PC-3 (cell line): ENCODE results near the gene SYDE2. TPM values are rescaled to one million over a fixed set of nuclear protein-coding genes. Genes with fewer than 3 reads are reported as not detected.
A peak's percentile ranks its signal among the peaks of the same experiment; 100 is the strongest.

Experiments used
- ATAC-seq: fragments of 200-7000 bp; cut with Tn5 transposase; 2 replicates; pipeline ENCODE4 v1.9.1; 2020; ENCODE audit warnings: mild to moderate bottlenecking, moderate library complexity
- BruUV-seq: library from RNA; stranded (reverse); fragments of 400-500 nt; replicated peaks from 2 replicates; lab custom pipeline; 2021; lab: Mats Ljungman, UMichigan
- CTCF ChIA-PET: fragments of 300-600 bp; sonication (Branson Sonifier 250); formaldehyde crosslinking; loops from one replicate; lab custom pipeline; 2022; ENCODE audit warnings: antibody characterized with exemption; lab: Charles Lee
- POLR2A ChIA-PET: fragments of 300-600 bp; sonication (Branson Sonifier 250); formaldehyde crosslinking; loops from one replicate; lab custom pipeline; 2022; ENCODE audit warnings: antibody characterized with exemption; ENCODE audit not compliant: unreplicated experiment; lab: Charles Lee
- DNase-seq: peaks from one replicate; pipeline ENCODE4 v3.0.0-alpha.2; 2015
- H2AFZ ChIP-seq: fragments of 300-600 bp; sonication (generic); 2 replicates; pipeline ENCODE4 v1.6.0; 2016; ENCODE audit warnings: antibody characterized with exemption, low read length
- H3F3A ChIP-seq: fragments of 300-600 bp; sonication (generic); one replicate; pipeline ENCODE4 v1.6.0; 2017; ENCODE audit warnings: antibody characterized with exemption, low read length, control low read depth, mild to moderate bottlenecking; ENCODE audit not compliant: unreplicated experiment
- H3K27ac ChIP-seq: fragments of 300-600 bp; sonication (generic); 2 replicates; pipeline ENCODE4 v1.5.1; 2016; ENCODE audit warnings: mild to moderate bottlenecking, low read length
- H3K27me3 ChIP-seq: fragments of 300-600 bp; sonication (generic); 2 replicates; pipeline ENCODE4 v1.6.1; 2016; ENCODE audit warnings: low read length, mixed read lengths
- H3K36me3 ChIP-seq: fragments of 300-600 bp; sonication (generic); 2 replicates; pipeline ENCODE4 v1.6.1; 2016; ENCODE audit warnings: low read depth, mixed run types, low read length, mixed read lengths
- H3K4me1 ChIP-seq: fragments of 300-600 bp; sonication (generic); 2 replicates; pipeline ENCODE4 v1.5.1; 2016; ENCODE audit warnings: low read length; ENCODE audit not compliant: insufficient read depth
- H3K4me2 ChIP-seq: fragments of 300-600 bp; sonication (generic); 2 replicates; pipeline ENCODE4 v1.6.0; 2016; ENCODE audit warnings: low read length
- H3K4me3 ChIP-seq: fragments of 300-600 bp; sonication (generic); 2 replicates; pipeline ENCODE4 v1.5.1; 2016; ENCODE audit warnings: mild to moderate bottlenecking, low read length, mixed read lengths
- H3K79me2 ChIP-seq: fragments of 300-600 bp; sonication (generic); 2 replicates; pipeline ENCODE4 v1.6.1; 2017; ENCODE audit warnings: low read length, mixed read lengths
- H3K9ac ChIP-seq: fragments of 300-600 bp; sonication (generic); 2 replicates; pipeline ENCODE4 v1.6.0; 2016; ENCODE audit warnings: mild to moderate bottlenecking, low read length
- H3K9me2 ChIP-seq: fragments of 300-600 bp; sonication (generic); replicated peaks from 2 replicates; pipeline ENCODE4 v1.6.1; 2016; ENCODE audit warnings: mixed run types, low read length, mixed read lengths
- H3K9me3 ChIP-seq: fragments of 300-600 bp; sonication (generic); 2 replicates; pipeline ENCODE4 v1.6.1; 2016; ENCODE audit warnings: low read length, mixed read lengths
- H4K20me1 ChIP-seq: fragments of 300-600 bp; sonication (generic); 2 replicates; pipeline ENCODE4 v1.6.1; 2016; ENCODE audit warnings: low read length, mixed read lengths
- CTCF ChIP-seq: fragments of 300-600 bp; sonication (generic); conservative IDR thresholded peaks from 2 replicates; pipeline ENCODE4 v1.5.1; 2017; ENCODE audit warnings: antibody characterized with exemption, low read depth, mild to moderate bottlenecking, low read length
- EZH2 ChIP-seq: fragments of 300-600 bp; sonication (generic); IDR thresholded peaks from one replicate; pipeline ENCODE4 v1.6.1; 2017; ENCODE audit warnings: antibody characterized with exemption, mild to moderate bottlenecking, low read length; ENCODE audit not compliant: unreplicated experiment
- EZH2phosphoT487 ChIP-seq: fragments of 300-600 bp; sonication (generic); IDR thresholded peaks from 2 replicates; pipeline ENCODE4 v1.6.1; 2018; ENCODE audit warnings: mild to moderate bottlenecking, antibody characterized with exemption, low read length, borderline replicate concordance
- intact Hi-C: fragments of 100-400 bp; cut with micrococcal nuclease; formaldehyde crosslinking; loops from 2 replicates; pipeline ENCODE4 v1.9.0; 2023
- total RNA-seq: library from RNA; depleted of rRNA; stranded (reverse); fragments of >200 nt; gene quantifications from 2 replicates; pipeline ENCODE4 v1.2.3, GENCODE V29; 2014

Gene SYDE2
- total RNA-seq, 1 experiment from 2014 or later, result 4.4 TPM

- ChIA-PET POLR2A (no interaction called here), CTCF (no interaction called here)
- H2AFZ ChIP-seq, result no peak overlapping the region
- no peaks in the 10 kb centered on the region for H3K36me3 ChIP-seq
- H3K9me3 ChIP-seq, result no peaks in the 10 kb centered on the region
- H3K27me3 ChIP-seq, result no peaks in the 10 kb centered on the region
- H4K20me1 ChIP-seq, result no peaks in the 10 kb centered on the region
- H3K4me3 ChIP-seq, result no peak overlapping the region
- H3K79me2 ChIP-seq, result no peaks in the 10 kb centered on the region
- no peak overlapping the region for H3K4me2 ChIP-seq
- 0 out of 2 replicates have a peak, but pooled peaks cover 4% of the 10 kb centered on the region for H3K4me1 ChIP-seq
- H3F3A ChIP-seq, result no peaks in the 10 kb centered on the region
- H3K9ac ChIP-seq, result no peak overlapping the region
- no peak overlapping the region for H3K27ac ChIP-seq
- no TSS peak for BruUV-seq
- no peaks in the 10 kb centered on the region for H3K9me2 ChIP-seq
- DNase-seq (no peak), ATAC-seq (no peak)
- TF ChIP-seq CTCF (no peak), EZH2phosphoT487 (no peak), EZH2 (no peak)
- intact Hi-C loops, result no loop called here
These were observed 36.8 kb upstream of the SYDE2 start for GRCh38 chr1:85237613-85238012.

GRCh38 chr1:85230305-85230977 is 29.6 kb upstream of the SYDE2 start:
- Histone ChIP-seq H3K9me3 (no peaks in the 10 kb centered on the region), H3K9ac (no peak overlapping the region), H3K9me2 (no peaks in the 10 kb centered on the region), H3K79me2 (no peaks in the 10 kb centered on the region), H3K27ac (no peak overlapping the region), H2AFZ (0 out of 2 replicates have a peak overlapping the region, but pooled peaks have one; percentile 1), H3K4me2 (no peak overlapping the region), H3K36me3 (no peaks in the 10 kb centered on the region), H3K4me1 (peaks cover 8% of the 10 kb centered on the region), H3F3A (no peaks in the 10 kb centered on the region), H3K27me3 (no peaks in the 10 kb centered on the region), H4K20me1 (no peaks in the 10 kb centered on the region), H3K4me3 (no peak overlapping the region)
- POLR2A ChIA-PET, result no interaction called here
- BruUV-seq, result no TSS peak
- CTCF ChIA-PET, result no interaction called here
- intact Hi-C loops, result no loop called here
- DNase-seq, result peak; percentile 23
- no peak for ATAC-seq
- TF ChIP-seq CTCF (peak; percentile 42), EZH2phosphoT487 (no peak)

DNA sequence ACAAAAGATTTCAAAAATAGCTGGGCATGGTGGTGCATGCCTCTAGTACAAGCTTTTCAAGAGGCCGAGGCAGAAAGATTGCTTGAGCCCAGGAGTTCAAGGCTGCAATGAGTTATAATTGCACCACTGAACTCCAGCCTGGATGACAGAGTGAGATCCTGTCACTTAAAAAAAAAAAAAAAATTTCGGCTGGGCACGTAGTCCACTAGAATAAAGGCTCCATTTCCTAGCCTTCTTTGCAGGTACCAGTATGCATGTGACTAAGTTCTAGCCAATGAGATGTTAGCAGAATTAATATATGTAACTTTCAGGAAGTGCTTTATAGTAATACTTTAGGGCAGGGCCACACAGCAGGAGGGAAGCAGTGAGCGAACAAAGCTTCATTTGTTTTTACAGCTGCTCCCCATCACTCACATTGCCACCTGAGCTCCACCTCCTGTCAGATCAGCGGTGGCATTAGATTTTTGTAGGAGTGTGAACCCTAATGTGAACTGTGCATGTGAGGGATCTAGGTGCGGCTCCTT is 28.8 kb upstream of the SYDE2 start:
- no TSS peak for BruUV-seq
- Histone ChIP-seq H3K4me3 (no peak overlapping the region), H3K79me2 (no peaks in the 10 kb centered on the region), H3F3A (no peaks in the 10 kb centered on the region), H2AFZ (no peak overlapping the region), H3K4me1 (peaks cover 16% of the 10 kb centered on the region), H3K4me2 (no peak overlapping the region), H3K36me3 (no peaks in the 10 kb centered on the region), H4K20me1 (no peaks in the 10 kb centered on the region), H3K27ac (no peak overlapping the region), H3K9me3 (no peaks in the 10 kb centered on the region), H3K9ac (no peak overlapping the region), H3K27me3 (no peaks in the 10 kb centered on the region), H3K9me2 (no peaks in the 10 kb centered on the region)
- ChIA-PET POLR2A (no interaction called here), CTCF (no interaction called here)
- ATAC-seq (no peak), DNase-seq (no peak)
- intact Hi-C loops, result no loop called here
- no peak for TF ChIP-seq CTCF
- TF ChIP-seq EZH2, result no peak
- TF ChIP-seq EZH2phosphoT487, result no peak
